Esophagus squamous epithelium (tissue), 5 donors: ENCODE measurements around the gene MGAM2. TPM values are rescaled to one million over a fixed set of nuclear protein-coding genes. Genes with fewer than 3 reads are reported as not detected.

Source experiments
- DNase-seq: peaks from one replicate; lab custom pipeline; 2025; lab: John Stamatoyannopoulos, UW
- H3K27ac ChIP-seq, 4 donors: fragments of 200-600 bp; sonication (generic); one replicate each; pipeline ENCODE4 v1.5.1; 2016 to 2019; ENCODE audit warnings: mild to moderate bottlenecking in 1 of 4
- H3K27me3 ChIP-seq, 4 donors: fragments of 200-600 bp; sonication (generic); 1 replicate in 3 of 4; 2 replicates in 1 of 4; pipeline versions ENCODE4 v1.5.1 to v1.6.0; 2017 to 2021; ENCODE audit warnings: antibody characterized with exemption in 1 of 4
- H3K36me3 ChIP-seq, 3 donors: fragments of 200-600 bp; sonication (generic); one replicate each; pipeline ENCODE4 v1.5.1; 2016 to 2019
- H3K4me1 ChIP-seq, 3 donors: fragments of 200-600 bp; sonication (generic); one replicate each; pipeline ENCODE4 v1.5.1; 2017 to 2019
- H3K4me3 ChIP-seq, 4 donors: fragments of 200-600 bp; sonication (generic); 1 replicate in 3 of 4; 2 replicates in 1 of 4; pipeline ENCODE4 v1.5.1; 2016 to 2019; ENCODE audit warnings: mild to moderate bottlenecking in 2 of 4, moderate library complexity in 1 of 4
- H3K9me3 ChIP-seq, 3 donors: fragments of 200-600 bp; sonication (generic); one replicate each; pipeline ENCODE4 v1.5.1; 2016 to 2019
- POLR2A ChIP-seq, 4 donors: fragments of 450-650 bp; IDR thresholded peaks; one replicate each; pipeline ENCODE4 v1.6.1; 2017; ENCODE audit warnings: antibody characterized with exemption in 4 of 4, mild to moderate bottlenecking in 4 of 4, moderate library complexity in 3 of 4
- WGBS, 2 donors: methylation state at CpG; one replicate each; pipeline ENCODE4 v1.1.5; 2018; 5-methylcytosine and 5-hydroxymethylcytosine counted together
- intact Hi-C: fragments of 100-400 bp; cut with DNase I; formaldehyde crosslinking; loops from one replicate; pipeline ENCODE4 v1.15.0; 2022
- total RNA-seq, 4 donors: library from RNA; depleted of rRNA; stranded (reverse); fragments of >200 nt; gene quantifications; one replicate each; pipeline ENCODE4 v1.1.0, GENCODE V29; 2016
- TF ChIP-seq, protein P1 (sequence below), 6 experiments: fragments of 450-650 bp in 4 of 6; fragments of 200-600 bp in 2 of 6; sonication (generic) in 2 of 6; IDR thresholded peaks; one replicate each; pipeline ENCODE4 v1.5.1; 2016 to 2019; ENCODE audit warnings: antibody characterized with exemption in 6 of 6, mild to moderate bottlenecking in 4 of 6, moderate library complexity in 4 of 6
- donor health status: DM: yes; HTN: yes; CAD: no.

Gene MGAM2
- total RNA-seq, 4 donors from 2014 or later, result 0.04 TPM; not detected in 3

DNA sequence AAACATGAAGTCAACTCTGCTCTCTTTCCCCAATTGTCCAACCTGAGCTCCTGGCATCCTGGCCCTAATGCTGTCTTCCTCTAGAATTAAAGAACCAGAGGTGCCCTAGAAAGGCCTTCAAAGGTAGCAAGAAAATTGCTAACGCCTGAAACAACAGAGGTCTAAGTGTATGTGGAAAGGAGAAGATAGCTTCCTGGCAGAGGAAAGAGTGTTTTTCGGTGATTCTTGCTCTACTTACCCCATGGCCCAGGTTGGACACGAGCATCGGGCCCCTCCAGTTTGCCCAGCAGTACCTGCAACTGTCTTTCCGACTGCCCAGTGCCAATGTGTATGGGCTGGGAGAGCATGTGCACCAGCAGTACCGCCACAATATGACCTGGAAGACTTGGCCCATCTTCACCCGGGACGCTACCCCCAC, 22.2 kb downstream of the MGAM2 start:
- WGBS, 2 donors, result 85 to 95% methylated on average over 5 to 8 of the region's 8 CpGs
- TF ChIP-seq, protein P1, sequence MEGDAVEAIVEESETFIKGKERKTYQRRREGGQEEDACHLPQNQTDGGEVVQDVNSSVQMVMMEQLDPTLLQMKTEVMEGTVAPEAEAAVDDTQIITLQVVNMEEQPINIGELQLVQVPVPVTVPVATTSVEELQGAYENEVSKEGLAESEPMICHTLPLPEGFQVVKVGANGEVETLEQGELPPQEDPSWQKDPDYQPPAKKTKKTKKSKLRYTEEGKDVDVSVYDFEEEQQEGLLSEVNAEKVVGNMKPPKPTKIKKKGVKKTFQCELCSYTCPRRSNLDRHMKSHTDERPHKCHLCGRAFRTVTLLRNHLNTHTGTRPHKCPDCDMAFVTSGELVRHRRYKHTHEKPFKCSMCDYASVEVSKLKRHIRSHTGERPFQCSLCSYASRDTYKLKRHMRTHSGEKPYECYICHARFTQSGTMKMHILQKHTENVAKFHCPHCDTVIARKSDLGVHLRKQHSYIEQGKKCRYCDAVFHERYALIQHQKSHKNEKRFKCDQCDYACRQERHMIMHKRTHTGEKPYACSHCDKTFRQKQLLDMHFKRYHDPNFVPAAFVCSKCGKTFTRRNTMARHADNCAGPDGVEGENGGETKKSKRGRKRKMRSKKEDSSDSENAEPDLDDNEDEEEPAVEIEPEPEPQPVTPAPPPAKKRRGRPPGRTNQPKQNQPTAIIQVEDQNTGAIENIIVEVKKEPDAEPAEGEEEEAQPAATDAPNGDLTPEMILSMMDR (IDR thresholded peaks at IDR 0.05), result no peak
- no peak for TF ChIP-seq POLR2A (IDR thresholded peaks at IDR 0.05)

DNA sequence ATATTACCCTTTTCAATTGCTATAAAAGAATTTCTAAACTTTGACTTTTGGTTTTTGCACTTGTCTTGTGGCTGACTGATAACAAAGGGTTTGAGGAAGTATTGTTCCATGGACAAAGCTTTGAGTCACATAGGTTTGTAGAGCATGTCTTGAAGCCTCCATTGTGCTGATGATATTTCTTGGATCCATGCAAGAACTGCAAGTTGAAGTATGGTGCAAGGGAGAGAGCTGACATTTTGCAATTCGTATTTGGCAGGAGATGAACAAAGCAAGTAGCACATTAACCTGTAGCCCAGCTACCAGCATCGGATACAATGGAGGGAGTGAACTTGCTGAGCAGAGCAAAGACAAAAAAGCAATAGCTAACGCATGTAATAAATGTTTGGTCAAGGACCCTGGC, 23.4 kb downstream of the MGAM2 start:
- intact Hi-C loops, result no loop called here
- H3K27me3 ChIP-seq, result no peaks in the 10 kb centered on the region
- WGBS, 2 donors, result 51 to 57% methylated on average over 3 of the region's 3 CpGs
- no peak for TF ChIP-seq POLR2A (IDR thresholded peaks at IDR 0.05)
- TF ChIP-seq, protein P1 (IDR thresholded peaks at IDR 0.05), result no peak
- H3K4me1 ChIP-seq, result no peaks in the 10 kb centered on the region
- no peak overlapping the region for H3K4me3 ChIP-seq
- DNase-seq, result no peak
- H3K36me3 ChIP-seq, result no peaks in the 10 kb centered on the region
- no peaks in the 10 kb centered on the region for H3K9me3 ChIP-seq
- H3K27ac ChIP-seq, result no peak overlapping the region

More for the DNA sequence above, 22.2 kb downstream of the MGAM2 start:
- Histone ChIP-seq H3K9me3 (no peaks in the 10 kb centered on the region), H3K36me3 (no peaks in the 10 kb centered on the region), H3K27me3 (no peaks in the 10 kb centered on the region), H3K27ac (no peak overlapping the region), H3K4me1 (no peaks in the 10 kb centered on the region), H3K4me3 (no peak overlapping the region)
- no peak for DNase-seq
- intact Hi-C loops, result no loop called here

DNA sequence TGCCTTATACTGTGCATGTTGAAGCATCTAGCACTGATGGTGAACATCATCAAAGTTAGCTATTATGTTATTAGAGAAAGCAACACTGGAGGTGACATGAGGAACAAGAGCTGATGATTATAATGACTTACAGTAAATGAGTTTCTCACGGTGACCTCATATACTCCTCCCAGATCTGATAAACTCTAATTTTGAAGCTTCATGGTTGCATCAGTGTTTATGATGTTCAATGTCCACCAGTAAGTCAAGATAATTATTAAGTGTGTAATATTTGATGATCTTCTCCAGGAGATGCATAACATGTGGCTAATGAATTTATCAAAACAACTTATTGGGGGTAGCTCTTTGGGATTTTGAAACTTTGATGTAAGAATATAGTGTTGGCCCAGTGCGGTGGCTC, 27.5 kb downstream of the MGAM2 start:
- no peak for TF ChIP-seq POLR2A (IDR thresholded peaks at IDR 0.05)
- Histone ChIP-seq H3K27ac (no peak overlapping the region), H3K4me3 (no peak overlapping the region), H3K9me3 (no peaks in the 10 kb centered on the region), H3K27me3 (no peaks in the 10 kb centered on the region), H3K36me3 (no peaks in the 10 kb centered on the region), H3K4me1 (no peaks in the 10 kb centered on the region)
- 88% methylated on average over 2 of the region's 2 CpGs for WGBS, 2 donors
- DNase-seq, result no peak
- intact Hi-C loops, result no loop called here

DNA sequence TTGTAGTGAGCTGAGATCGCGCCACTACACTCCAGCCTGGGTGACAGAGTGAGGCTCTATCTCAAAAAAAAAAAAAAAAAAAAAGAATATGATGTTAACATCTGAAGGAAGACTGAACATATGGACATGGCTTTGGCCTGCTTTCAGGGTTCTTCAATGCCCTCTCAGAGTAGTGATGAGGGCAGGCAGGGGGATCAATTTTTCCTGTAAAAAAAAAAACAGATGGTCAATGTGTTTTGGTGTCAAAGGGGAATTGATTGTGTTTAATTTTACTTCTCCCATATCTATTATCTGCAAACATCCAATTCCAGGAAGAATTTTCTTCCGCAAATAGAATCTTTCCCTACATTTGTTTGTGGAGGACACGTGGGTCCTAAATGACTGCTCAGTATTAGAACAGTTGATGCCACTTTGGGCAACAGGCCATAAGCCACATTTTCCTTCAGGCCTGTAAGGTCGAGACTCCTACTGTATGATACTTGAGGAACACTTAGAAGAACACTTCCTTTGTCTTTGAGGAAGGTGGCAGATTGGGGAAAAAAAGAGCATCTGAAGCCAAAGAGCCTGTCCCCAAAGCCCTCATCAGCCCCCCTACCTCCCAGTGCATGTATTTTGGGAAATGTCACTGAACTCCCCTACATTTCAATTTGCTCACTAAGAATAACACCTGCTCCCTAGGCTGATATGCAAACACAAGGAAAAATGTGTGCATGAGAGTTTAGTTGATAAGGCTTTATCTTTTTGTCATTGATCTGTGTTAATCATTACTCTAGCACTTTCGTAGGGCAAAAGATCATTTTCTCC, 28.3 kb downstream of the MGAM2 start:
- no peak for DNase-seq
- Histone ChIP-seq H3K27me3 (no peaks in the 10 kb centered on the region), H3K4me1 (no peaks in the 10 kb centered on the region), H3K4me3 (no peak overlapping the region), H3K9me3 (no peaks in the 10 kb centered on the region), H3K36me3 (no peaks in the 10 kb centered on the region), H3K27ac (no peak overlapping the region)
- intact Hi-C loops, result no loop called here
- no peak for TF ChIP-seq POLR2A (IDR thresholded peaks at IDR 0.05)
- TF ChIP-seq, protein P1 (IDR thresholded peaks at IDR 0.05), result no peak
- 54 to 64% methylated on average over 6 of the region's 6 CpGs for WGBS, 2 donors

DNA sequence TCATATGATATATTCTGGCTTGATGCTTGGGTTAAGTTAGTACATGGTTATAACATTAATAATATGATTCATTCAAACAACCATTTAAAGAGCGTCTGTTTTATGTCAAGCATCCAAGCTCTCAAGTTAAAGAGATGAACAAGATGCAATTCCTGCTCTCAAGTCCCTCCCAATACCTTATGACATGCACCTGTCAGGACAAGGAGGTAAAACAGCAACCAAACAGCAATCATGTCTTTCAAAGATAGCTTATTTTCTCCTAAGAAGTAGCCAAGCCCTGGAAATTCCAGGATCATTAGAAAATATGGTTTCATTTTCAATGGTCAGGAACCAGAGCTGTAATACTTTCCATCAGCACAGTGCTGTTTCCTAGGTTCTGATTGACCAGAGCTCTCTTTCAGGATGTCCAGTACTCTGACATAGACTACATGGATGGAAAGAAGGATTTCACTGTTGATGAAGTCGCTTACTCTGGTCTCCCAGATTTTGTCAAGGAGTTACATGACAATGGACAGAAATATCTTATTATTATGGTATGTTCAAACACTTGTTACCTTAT, 29.0 kb downstream of the MGAM2 start:
- H3K4me1 ChIP-seq, result no peaks in the 10 kb centered on the region
- no peak overlapping the region for H3K27ac ChIP-seq
- TF ChIP-seq, protein P1 (IDR thresholded peaks at IDR 0.05), result no peak
- TF ChIP-seq POLR2A (IDR thresholded peaks at IDR 0.05), result no peak
- no peaks in the 10 kb centered on the region for H3K9me3 ChIP-seq
- intact Hi-C loops, result no loop called here
- H3K27me3 ChIP-seq, result no peaks in the 10 kb centered on the region
- H3K4me3 ChIP-seq, result no peak overlapping the region
- WGBS, 2 donors, result 70 to 78% methylated on average over 2 of the region's 2 CpGs
- no peak for DNase-seq
- H3K36me3 ChIP-seq, result no peaks in the 10 kb centered on the region
